SK-N-MC (cell line): ENCODE data around the gene TXNRD1.

Experiments used
- DNase-seq: peaks from one replicate; pipeline ENCODE4 v3.0.0-alpha.2; 2011; ENCODE audit warnings: low read depth, low spot score
- H3K27ac ChIP-seq: fragments of 200-600 bp; sonication (generic); 2 replicates; pipeline ENCODE4 v1.5.1; 2016; ENCODE audit warnings: mixed run types
- H3K36me3 ChIP-seq: fragments of 200-600 bp; sonication (generic); 2 replicates; pipeline ENCODE4 v1.6.1; 2017; ENCODE audit warnings: antibody characterized with exemption, low read length, mixed read lengths; ENCODE audit not compliant: insufficient read depth
- H3K4me3 ChIP-seq: fragments of 200-600 bp; sonication (generic); 2 replicates; pipeline ENCODE4 v1.5.1; 2016
- H3K9ac ChIP-seq: fragments of 200-600 bp; sonication (generic); 2 replicates; pipeline ENCODE4 v1.8.0; 2017; ENCODE audit warnings: mixed run types, mixed read lengths; ENCODE audit not compliant: insufficient read length
- H3K9me3 ChIP-seq: fragments of 200-600 bp; sonication (generic); 2 replicates; pipeline ENCODE4 v1.6.1; 2017; ENCODE audit warnings: low read depth, mild to moderate bottlenecking, antibody characterized with exemption, low read length, moderate library complexity, mixed read lengths
- EZH2 ChIP-seq: fragments of 200-600 bp; sonication (generic); IDR thresholded peaks from one replicate; pipeline ENCODE4 v1.6.1; 2017; ENCODE audit warnings: antibody characterized with exemption
- FOXP2 ChIP-seq: optimal IDR thresholded peaks from 2 replicates; pipeline ENCODE3; 2011; ENCODE audit warnings: mild to moderate bottlenecking, moderate library complexity; ENCODE audit not compliant: insufficient read depth; ENCODE audit errors: extremely low read length, control extremely low read depth
- POLR2AphosphoS5 ChIP-seq: IDR thresholded peaks from 2 replicates; pipeline ENCODE4 v1.6.1; 2012; ENCODE audit warnings: mild to moderate bottlenecking, low read depth, low read length, borderline replicate concordance

Gene TXNRD1

GRCh38 chr12:104306376-104306775 lies 90.8 kb downstream of the TXNRD1 start:
- TF ChIP-seq FOXP2 (no peak), EZH2 (no peak), POLR2AphosphoS5 (no peak)
- H3K27ac ChIP-seq, result no peak overlapping the region
- peaks cover 65% of the 10 kb centered on the region for H3K36me3 ChIP-seq

DNA sequence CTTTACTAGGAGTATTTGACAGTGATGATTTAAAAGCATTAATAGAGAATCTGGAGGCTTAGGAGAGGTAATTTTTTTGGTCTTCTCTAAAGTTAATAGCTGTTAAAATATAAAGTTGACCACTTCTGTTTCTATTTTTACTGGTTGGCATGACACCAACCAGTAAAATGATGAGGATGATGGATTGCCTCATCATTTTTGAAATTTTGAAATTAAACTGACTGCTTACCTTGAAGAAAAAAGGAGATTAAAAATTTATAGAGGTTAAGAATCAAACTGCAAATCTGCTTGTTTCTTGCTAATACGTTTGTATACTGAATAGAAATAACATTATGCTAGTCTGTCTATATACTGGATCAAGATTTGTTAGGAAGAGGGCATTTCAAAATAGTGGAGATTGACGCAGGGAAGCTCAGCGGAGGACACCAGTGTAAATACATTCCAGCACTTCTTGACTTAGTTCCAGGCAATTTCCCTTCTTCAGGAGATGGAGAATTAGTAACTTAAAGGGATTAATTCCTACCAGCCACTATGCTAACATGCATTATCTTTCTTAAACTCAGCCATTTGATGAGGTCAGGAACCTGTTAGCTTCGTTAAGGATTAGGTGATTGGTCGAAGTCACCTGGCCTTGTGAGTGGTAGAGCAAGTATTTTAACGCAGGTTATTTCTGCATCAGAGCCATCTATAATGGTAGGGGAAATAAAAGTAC lies 91.5 kb downstream of the TXNRD1 start:
- Histone ChIP-seq H3K9ac (no peak overlapping the region), H3K4me3 (no peak overlapping the region), H3K27ac (no peak overlapping the region), H3K36me3 (peaks cover 64% of the 10 kb centered on the region), H3K9me3 (no peaks in the 10 kb centered on the region)
- no peak for TF ChIP-seq FOXP2
- TF ChIP-seq EZH2, result no peak
- no peak for TF ChIP-seq POLR2AphosphoS5
- no peak for DNase-seq

More at GRCh38 chr12:104306376-104306775, 90.8 kb downstream of the TXNRD1 start:
- H3K4me3 ChIP-seq, result no peak overlapping the region
- no peaks in the 10 kb centered on the region for H3K9me3 ChIP-seq
- no peak overlapping the region for H3K9ac ChIP-seq
- no peak for DNase-seq

GRCh38 chr12:104307655-104308000 lies 92.0 kb downstream of the TXNRD1 start:
- peaks cover 68% of the 10 kb centered on the region for H3K36me3 ChIP-seq
- no peak overlapping the region for H3K27ac ChIP-seq
- DNase-seq, result no peak
- no peaks in the 10 kb centered on the region for H3K9me3 ChIP-seq
- H3K4me3 ChIP-seq, result no peak overlapping the region
- TF ChIP-seq FOXP2, result no peak
- no peak for TF ChIP-seq POLR2AphosphoS5
- no peak for TF ChIP-seq EZH2
- H3K9ac ChIP-seq, result no peak overlapping the region

DNA sequence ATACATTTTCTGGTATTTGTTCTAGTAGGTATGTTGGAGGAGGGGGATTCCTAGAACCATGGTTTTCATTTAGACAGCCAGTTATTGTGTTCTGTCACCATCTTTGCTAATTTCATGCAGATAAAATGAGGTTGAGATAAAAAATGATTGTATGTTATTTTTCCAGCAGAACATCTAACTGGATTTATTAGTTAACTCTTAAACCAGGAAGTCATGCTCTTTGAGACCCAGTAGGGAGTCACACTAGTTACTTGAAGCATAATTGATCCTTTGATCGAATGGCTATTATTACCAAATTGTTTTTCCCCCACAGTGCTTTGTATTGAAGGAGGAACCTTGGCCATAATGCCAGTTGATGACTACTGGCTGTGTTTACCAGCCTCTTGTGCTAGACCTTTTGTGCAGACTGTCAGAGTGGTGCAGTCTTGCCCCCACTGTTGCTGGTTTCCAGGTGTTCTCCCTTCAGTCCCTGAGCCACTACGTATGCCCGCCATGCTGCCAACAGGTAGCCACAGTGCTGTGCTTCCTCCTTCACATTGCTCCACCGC lies 93.9 kb downstream of the TXNRD1 start:
- no peak for DNase-seq

GRCh38 chr12:104310751-104311633 lies 95.4 kb downstream of the TXNRD1 start:
- no peak for DNase-seq
- Histone ChIP-seq H3K36me3 (peaks cover 70% of the 10 kb centered on the region), H3K9me3 (no peaks in the 10 kb centered on the region), H3K4me3 (no peak overlapping the region), H3K27ac (no peak overlapping the region; the same call in 1 of the 2 replicates), H3K9ac (no peak overlapping the region)
- TF ChIP-seq FOXP2 (no peak), POLR2AphosphoS5 (no peak), EZH2 (no peak)

More for the DNA sequence above, 93.9 kb downstream of the TXNRD1 start:
- TF ChIP-seq EZH2 (no peak), POLR2AphosphoS5 (no peak), FOXP2 (no peak)
- Histone ChIP-seq H3K4me3 (no peak overlapping the region), H3K36me3 (peaks cover 70% of the 10 kb centered on the region), H3K9ac (no peak overlapping the region), H3K9me3 (no peaks in the 10 kb centered on the region), H3K27ac (0 out of 2 replicates have a peak overlapping the region, but pooled peaks have one; percentile 11)

GRCh38 chr12:104312202-104312601 lies 96.6 kb downstream of the TXNRD1 start:
- Histone ChIP-seq H3K9me3 (no peaks in the 10 kb centered on the region), H3K9ac (no peak overlapping the region), H3K4me3 (no peak overlapping the region), H3K36me3 (peaks cover 76% of the 10 kb centered on the region), H3K27ac (no peak overlapping the region)
- TF ChIP-seq FOXP2, result no peak
- no peak for TF ChIP-seq POLR2AphosphoS5
- TF ChIP-seq EZH2, result no peak
- no peak for DNase-seq

- TF ChIP-seq EZH2 (no peak), FOXP2 (no peak), POLR2AphosphoS5 (no peak)
- Histone ChIP-seq H3K9ac (no peak overlapping the region), H3K27ac (no peak overlapping the region), H3K9me3 (no peaks in the 10 kb centered on the region), H3K4me3 (no peak overlapping the region), H3K36me3 (peaks cover 78% of the 10 kb centered on the region)
- DNase-seq, result no peak
Observed at GRCh38 chr12:104312654-104313053, 97.1 kb downstream of the TXNRD1 start.
